ENCODE data around the gene SRSF8. TPM values are rescaled to one million over a fixed set of nuclear protein-coding genes. Genes with fewer than 3 reads are reported as not detected.

SRSF8 gene
- total RNA-seq, 1 donor from 2014 or later, result 20.2 TPM

Other genes with a start within 250 kb of the SRSF8 start
- gene CWC15, start 93.4 kb upstream of the SRSF8 start, total RNA-seq, result 31.2 TPM
- gene KDM4D, start 93.2 kb upstream of the SRSF8 start, total RNA-seq, result 1.7 TPM
- not detected for gene KDM4E, start 41.7 kb upstream of the SRSF8 start, total RNA-seq
- gene KDM4F, start 17.5 kb upstream of the SRSF8 start, total RNA-seq, result not detected
- gene ENDOD1, start 22.9 kb downstream of the SRSF8 start, total RNA-seq, result 17.9 TPM
- 62.7 TPM for gene SESN3, start 164.3 kb downstream of the SRSF8 start, total RNA-seq

All from temporal lobe (tissue), 1 donor.